Thymus (tissue), 14 donors: ENCODE measurements around the gene GPR35. TPM values are rescaled to one million over a fixed set of nuclear protein-coding genes. Genes with fewer than 3 reads are reported as not detected.

ENCODE experiments used
- DNase-seq, 9 donors: peaks; one replicate each; pipeline ENCODE4 v3.0.0-alpha.2; 2013; ENCODE audit warnings: low spot score in 9 of 9, low read depth in 6 of 9, missing footprints in 1 of 9
- H3K27ac ChIP-seq, 2 donors: one replicate each; pipeline ENCODE4 v1.5.1; 2013; ENCODE audit warnings: control low read depth in 1 of 2, low read depth in 1 of 2, low read length in 1 of 2, mild to moderate bottlenecking in 1 of 2, moderate library complexity in 1 of 2
- H3K27me3 ChIP-seq, 2 donors: one replicate each; pipeline ENCODE4 v1.5.1; 2013; ENCODE audit warnings: low read length in 1 of 2; ENCODE audit not compliant: control insufficient read depth in 2 of 2, insufficient read depth in 1 of 2
- H3K36me3 ChIP-seq, 2 donors: one replicate each; pipeline ENCODE4 v1.5.1; 2013; ENCODE audit warnings: low read length in 1 of 2, mild to moderate bottlenecking in 1 of 2, moderate library complexity in 1 of 2; ENCODE audit not compliant: control insufficient read depth in 2 of 2, insufficient read depth in 2 of 2
- H3K4me1 ChIP-seq, 2 donors: one replicate each; pipeline ENCODE4 v1.5.1; 2013; ENCODE audit warnings: low read length in 2 of 2; ENCODE audit not compliant: control insufficient read depth in 2 of 2, insufficient read depth in 2 of 2
- H3K4me3 ChIP-seq, 2 donors: one replicate each; pipeline ENCODE4 v1.5.1; 2013; ENCODE audit warnings: low read length in 2 of 2, control low read depth in 1 of 2, mild to moderate bottlenecking in 1 of 2
- H3K9me3 ChIP-seq, 2 donors: one replicate each; pipeline ENCODE4 v1.5.1; 2013; ENCODE audit warnings: low read length in 1 of 2, mild to moderate bottlenecking in 1 of 2; ENCODE audit not compliant: control insufficient read depth in 2 of 2, insufficient read depth in 1 of 2
- WGBS: extraction: QIAGEN DNeasy Blood & Tissue Kit; methylation state at CpG from one replicate; pipeline ENCODE4 v1.1.7; 2013; 5-methylcytosine and 5-hydroxymethylcytosine counted together
- long read RNA-seq, 10 donors: transcript quantifications; one replicate each; lab custom pipeline, GENCODE V29; 2026
- polyA plus RNA-seq: library from polyadenylated mRNA; stranded (reverse); fragments of 200-250 nt; gene quantifications from one replicate; pipeline ENCODE4 v1.2.3, GENCODE V29; 2013
- total RNA-seq: library from RNA; stranded (reverse); fragments of 120-200 nt; gene quantifications from one replicate; pipeline ENCODE4 v1.2.4, GENCODE V29; 2013
- donor health status: healthy.

Gene GPR35, protein sequence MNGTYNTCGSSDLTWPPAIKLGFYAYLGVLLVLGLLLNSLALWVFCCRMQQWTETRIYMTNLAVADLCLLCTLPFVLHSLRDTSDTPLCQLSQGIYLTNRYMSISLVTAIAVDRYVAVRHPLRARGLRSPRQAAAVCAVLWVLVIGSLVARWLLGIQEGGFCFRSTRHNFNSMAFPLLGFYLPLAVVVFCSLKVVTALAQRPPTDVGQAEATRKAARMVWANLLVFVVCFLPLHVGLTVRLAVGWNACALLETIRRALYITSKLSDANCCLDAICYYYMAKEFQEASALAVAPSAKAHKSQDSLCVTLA
- total RNA-seq (5.9 TPM), polyA plus RNA-seq (21.8 TPM)
- long read RNA-seq, donor 1: 0 reads
- long read RNA-seq, donor 2, partial matches to known transcripts: 0 of 6 reads
- long read RNA-seq, donor 2, other reads (novel, unspliced or antisense): 0 of 6 reads
- long read RNA-seq, donor 3, partial matches to known transcripts: 0 of 4 reads
- long read RNA-seq, donor 3, other reads (novel, unspliced or antisense): 0 of 4 reads
- long read RNA-seq, donor 4, partial matches to known transcripts: 0 of 5 reads
- long read RNA-seq, donor 4, other reads (novel, unspliced or antisense): 0 of 5 reads
- long read RNA-seq, donor 5, partial matches to known transcripts: 0 of 6 reads
- long read RNA-seq, donor 5, other reads (novel, unspliced or antisense): 0 of 6 reads
- long read RNA-seq, donor 6, partial matches to known transcripts: 0 of 7 reads
- long read RNA-seq, donor 6, other reads (novel, unspliced or antisense): 0 of 7 reads
- long read RNA-seq, donor 7, partial matches to known transcripts: 0 of 7 reads
- long read RNA-seq, donor 7, other reads (novel, unspliced or antisense): 0 of 7 reads
- long read RNA-seq, donor 8, partial matches to known transcripts: 0 of 2 reads
- long read RNA-seq, donor 8, other reads (novel, unspliced or antisense): 0 of 2 reads
- long read RNA-seq, donor 9, partial matches to known transcripts: 0 of 1 reads
- long read RNA-seq, donor 9, other reads (novel, unspliced or antisense): 0 of 1 reads
- long read RNA-seq, donor 10, partial matches to known transcripts: 0 of 1 reads
- long read RNA-seq, donor 10, other reads (novel, unspliced or antisense): 0 of 1 reads

DNA sequence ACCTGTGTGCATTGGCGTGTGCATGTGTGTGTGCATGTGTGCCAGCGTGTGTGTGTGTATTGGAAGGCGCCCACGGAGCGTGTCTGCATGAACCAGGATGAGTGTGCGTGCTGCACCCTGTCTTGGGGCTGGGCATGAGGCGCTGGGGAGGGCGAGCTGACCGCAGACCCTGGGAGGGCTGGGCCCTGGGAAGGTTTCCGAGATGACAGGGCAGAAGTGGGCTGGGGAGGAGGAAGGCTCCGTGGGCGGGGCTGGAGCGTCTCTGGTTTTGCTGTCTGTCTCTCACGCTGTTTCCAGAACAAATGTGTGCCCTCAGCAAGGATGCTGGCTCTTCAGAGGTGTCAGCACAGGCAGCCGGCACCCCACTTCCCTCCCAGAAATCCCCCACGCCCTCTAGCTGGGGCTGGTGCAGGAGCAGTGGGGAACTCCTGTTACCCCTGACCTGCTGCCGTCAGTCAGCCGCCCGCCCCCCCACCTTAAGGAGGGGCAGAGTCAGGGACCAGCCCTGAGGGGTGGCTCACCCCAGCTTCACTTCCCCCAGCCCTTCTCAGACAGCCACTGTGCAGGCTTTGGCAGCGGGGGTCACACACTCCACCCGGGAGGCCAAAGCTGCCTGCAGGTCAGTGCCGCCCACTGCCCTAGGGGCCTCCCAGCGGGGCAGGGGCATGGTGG lies at the start of gene GPR35:
Gene GPR35, plus strand, starts transcription at position 531 of the 672 bp plus-strand sequence. CDS start 4,473 bp downstream, outside the sequence.
- H3K4me1 ChIP-seq: peaks cover 0 to 62% of the 10 kb centered on the region in 2 donors
- H3K4me3 ChIP-seq: no peak within 1 kb of the TSS
- WGBS: 23% methylated on average over 23 of the region's 23 CpGs
- H3K36me3 ChIP-seq: no peaks in the 10 kb centered on the region
- no peaks in the 10 kb centered on the region for H3K27me3 ChIP-seq
- DNase-seq: peak in 3 of 9 donors; percentile 19 to 51 (median 38)
- peak within 1 kb of the TSS in 1 of 2 donors; percentile 24 for H3K27ac ChIP-seq
- no peaks in the 10 kb centered on the region for H3K9me3 ChIP-seq

DNA sequence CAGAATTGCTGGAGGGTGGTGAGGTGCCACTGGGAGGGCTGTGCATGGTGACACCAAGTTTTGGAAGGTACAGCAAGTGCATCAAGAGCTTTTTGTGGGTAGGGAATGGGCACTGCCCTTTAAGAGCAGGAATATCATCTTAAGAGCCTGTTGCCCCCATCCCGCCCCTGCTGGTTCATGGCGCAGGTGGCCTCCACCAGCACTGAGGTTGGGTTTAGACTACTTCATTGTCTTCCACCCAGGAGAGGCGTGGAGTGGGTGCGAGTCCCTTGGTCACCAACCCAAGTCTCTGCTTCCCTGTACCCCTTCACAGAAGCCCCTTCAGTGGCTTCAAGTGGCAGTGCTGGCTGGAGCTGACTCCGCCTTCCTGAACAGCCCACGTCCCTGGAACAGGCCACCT lies 49.2 kb upstream of the GPR35 start:
- Histone ChIP-seq H3K4me1 (peaks cover 3 to 14% of the 10 kb centered on the region in 2 donors), H3K27ac (no peak overlapping the region), H3K36me3 (peaks cover 53 to 70% of the 10 kb centered on the region in 2 donors), H3K27me3 (no peaks in the 10 kb centered on the region), H3K4me3 (no peak overlapping the region), H3K9me3 (no peaks in the 10 kb centered on the region)
- no peak for DNase-seq
- 91% methylated on average over 6 of the region's 6 CpGs for WGBS

DNA sequence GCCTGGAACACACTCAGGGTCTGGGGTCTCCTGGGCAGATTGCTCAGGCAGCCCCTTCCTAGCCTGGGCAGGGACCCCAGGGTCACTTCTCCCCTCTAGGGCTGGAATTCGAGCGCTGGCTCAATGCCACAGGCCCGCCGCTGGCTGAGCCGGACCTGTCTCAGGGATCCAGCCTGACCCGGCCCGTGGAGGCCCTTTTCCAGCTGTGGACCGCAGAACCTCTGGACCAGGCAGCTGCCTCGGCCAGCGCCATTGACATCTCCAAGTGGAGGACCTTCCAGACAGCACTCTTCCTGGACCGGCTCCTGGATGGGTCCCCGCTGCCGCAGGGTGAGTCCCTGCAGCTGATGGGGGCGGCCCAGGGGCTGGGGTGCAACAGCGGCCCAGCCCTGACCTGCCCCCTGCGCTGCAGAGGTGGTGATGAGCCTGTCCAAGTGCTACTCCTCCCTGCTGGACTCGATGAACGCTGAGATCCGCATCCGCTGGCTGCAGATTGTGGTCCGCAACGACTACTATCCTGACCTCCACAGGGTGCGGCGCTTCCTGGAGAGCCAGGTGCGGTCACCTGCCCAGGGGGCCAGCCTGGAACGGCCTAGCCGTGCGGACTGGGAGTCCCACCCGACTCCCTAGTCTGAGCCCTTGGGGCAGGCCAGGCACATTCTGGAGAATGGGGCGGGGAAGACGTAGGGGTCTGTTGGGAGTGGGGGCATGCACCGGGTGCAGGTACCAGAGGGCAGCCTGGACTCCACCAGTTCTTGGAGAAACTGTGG lies 48.7 kb upstream of the GPR35 start:
- Histone ChIP-seq H3K4me3 (no peak overlapping the region), H3K4me1 (peaks cover 3 to 14% of the 10 kb centered on the region in 2 donors)
- no peak for DNase-seq

DNA sequence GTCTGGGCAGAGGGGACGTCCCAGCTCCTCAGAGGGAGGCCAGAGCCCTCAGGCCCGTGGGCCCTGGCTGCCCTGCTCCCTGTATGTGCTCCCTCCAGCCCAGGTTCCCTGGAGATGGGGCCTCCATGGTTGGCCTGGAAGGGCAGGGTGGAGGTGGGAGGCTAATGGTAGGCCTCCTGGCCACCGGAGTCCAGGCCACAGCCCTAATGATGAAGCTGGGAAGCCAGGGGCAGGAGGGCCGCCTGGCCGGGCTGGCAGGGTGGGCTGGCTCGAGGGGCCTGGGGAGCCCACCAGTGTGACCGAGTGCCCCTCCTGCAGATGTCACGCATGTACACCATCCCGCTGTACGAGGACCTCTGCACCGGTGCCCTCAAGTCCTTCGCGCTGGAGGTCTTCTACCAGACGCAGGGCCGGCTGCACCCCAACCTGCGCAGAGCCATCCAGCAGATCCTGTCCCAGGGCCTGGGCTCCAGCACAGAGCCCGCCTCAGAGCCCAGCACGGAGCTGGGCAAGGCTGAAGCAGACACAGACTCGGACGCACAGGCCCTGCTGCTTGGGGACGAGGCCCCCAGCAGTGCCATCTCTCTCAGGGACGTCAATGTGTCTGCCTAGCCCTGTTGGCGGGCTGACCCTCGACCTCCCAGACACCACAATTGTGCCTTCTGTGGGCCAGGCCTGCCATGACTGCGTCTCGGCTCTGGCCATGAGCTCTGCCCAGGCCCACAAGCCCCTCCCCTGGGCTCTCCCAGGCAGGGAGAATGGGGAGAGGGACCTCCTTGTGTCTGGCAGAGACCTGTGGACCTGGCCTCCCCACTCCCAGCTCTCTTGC lies 47.8 kb upstream of the GPR35 start:
- no peaks in the 10 kb centered on the region for H3K27me3 ChIP-seq
- peaks cover 53 to 63% of the 10 kb centered on the region in 2 donors for H3K36me3 ChIP-seq
- DNase-seq: no peak
- H3K9me3 ChIP-seq: no peaks in the 10 kb centered on the region
- H3K4me3 ChIP-seq: no peak overlapping the region
- peaks cover 3 to 14% of the 10 kb centered on the region in 2 donors for H3K4me1 ChIP-seq
- 98% methylated on average over 26 of the region's 26 CpGs for WGBS
- no peak overlapping the region for H3K27ac ChIP-seq

More for the DNA sequence above, 48.7 kb upstream of the GPR35 start:
- Histone ChIP-seq H3K9me3 (no peaks in the 10 kb centered on the region), H3K27ac (no peak overlapping the region), H3K36me3 (peaks cover 53 to 70% of the 10 kb centered on the region in 2 donors), H3K27me3 (no peaks in the 10 kb centered on the region)
- WGBS: 97% methylated on average over 32 of the region's 32 CpGs

DNA sequence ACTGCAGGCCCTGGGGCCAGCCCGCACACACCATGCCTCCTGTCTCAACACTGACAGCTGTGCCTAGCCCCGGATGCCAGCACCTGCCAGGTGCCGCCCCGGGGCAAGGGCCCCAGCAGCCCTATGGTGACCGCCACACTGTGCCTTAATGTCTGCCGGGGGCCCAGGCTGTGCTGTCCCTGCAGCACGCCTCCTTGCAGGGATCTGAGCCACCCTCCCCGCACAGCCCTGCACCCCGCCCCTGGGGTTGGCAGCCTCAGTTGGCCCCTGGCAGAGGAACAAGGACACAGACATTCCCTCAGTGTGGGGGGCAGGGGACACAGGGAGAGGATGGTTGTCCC lies 47.2 kb upstream of the GPR35 start:
- no peak for DNase-seq
- Histone ChIP-seq H3K27ac (no peak overlapping the region), H3K9me3 (no peaks in the 10 kb centered on the region), H3K27me3 (no peaks in the 10 kb centered on the region), H3K4me1 (peaks cover 3 to 14% of the 10 kb centered on the region in 2 donors), H3K4me3 (no peak overlapping the region), H3K36me3 (peaks cover 54 to 61% of the 10 kb centered on the region in 2 donors)
- 99% methylated on average over 9 of the region's 9 CpGs for WGBS

DNA sequence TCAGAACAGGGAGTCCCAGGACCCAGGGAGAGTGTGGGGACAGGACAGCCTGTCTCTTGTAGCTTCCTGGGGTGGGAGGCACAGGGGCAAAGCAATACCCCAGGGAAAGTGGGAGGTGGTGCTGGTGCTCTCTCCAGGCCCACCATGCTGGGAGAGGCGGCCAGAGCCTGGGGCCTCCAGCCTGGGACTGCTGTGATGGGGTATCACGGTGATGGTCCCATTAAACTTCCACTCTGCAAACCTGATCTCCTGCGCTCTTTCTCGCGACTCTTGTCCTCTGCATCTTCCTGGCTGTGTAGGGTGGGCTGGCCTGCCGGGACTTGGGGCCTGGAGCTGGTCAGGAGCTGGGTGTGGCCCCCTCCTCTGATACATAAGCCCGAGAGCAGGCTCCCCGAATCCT lies 46.8 kb upstream of the GPR35 start:
- DNase-seq: no peak
- Histone ChIP-seq H3K36me3 (peaks cover 55 to 59% of the 10 kb centered on the region in 2 donors), H3K4me1 (peaks cover 3 to 14% of the 10 kb centered on the region in 2 donors), H3K27ac (peak overlapping the region in 1 of 2 donors; percentile 9), H3K9me3 (no peaks in the 10 kb centered on the region), H3K4me3 (no peak overlapping the region), H3K27me3 (no peaks in the 10 kb centered on the region)
- WGBS: 96% methylated on average over 8 of the region's 8 CpGs

DNA sequence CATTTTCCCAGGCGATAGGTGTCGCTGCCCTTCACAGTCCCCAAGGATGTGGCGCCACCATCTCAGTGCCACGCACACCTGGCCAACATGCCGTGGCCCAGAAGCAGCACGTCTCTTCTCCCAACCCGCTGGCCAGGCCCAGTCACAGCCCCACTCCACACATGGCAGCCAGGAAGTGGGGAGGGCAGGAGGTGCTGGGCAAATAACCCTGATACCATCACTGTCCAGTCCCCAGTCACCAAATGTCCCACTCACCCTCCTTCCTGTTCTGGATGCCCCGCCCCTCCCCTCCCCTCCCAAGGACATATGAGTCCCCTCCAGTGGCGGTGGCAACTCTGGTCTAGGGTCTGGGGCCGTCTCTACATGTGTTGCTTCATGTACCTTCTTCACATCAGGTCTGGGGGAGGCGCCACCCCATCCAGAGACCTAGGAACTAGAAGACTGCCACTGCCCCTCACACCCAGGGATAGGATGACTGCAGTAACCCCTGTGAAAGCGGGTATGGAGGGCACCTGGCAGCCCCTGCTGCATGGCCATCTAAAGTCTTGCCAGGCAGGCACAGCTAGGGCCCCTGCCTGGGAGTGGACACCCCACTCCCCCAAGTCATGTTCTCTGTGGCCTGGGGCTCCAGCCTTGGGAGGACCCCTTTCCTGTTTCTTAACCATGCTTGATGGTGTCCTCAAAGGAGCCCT lies 46.1 kb upstream of the GPR35 start:
- WGBS: 97% methylated on average over 12 of the region's 12 CpGs
- Histone ChIP-seq H3K4me1 (peaks cover 3 to 14% of the 10 kb centered on the region in 2 donors), H3K9me3 (no peaks in the 10 kb centered on the region), H3K27me3 (no peaks in the 10 kb centered on the region), H3K27ac (peak overlapping the region in 1 of 2 donors; percentile 73), H3K4me3 (no peak overlapping the region), H3K36me3 (peaks cover 50 to 52% of the 10 kb centered on the region in 2 donors)
- no peak for DNase-seq
